ENCODE measurements around the gene RASA3. TPM values are rescaled to one million over a fixed set of nuclear protein-coding genes. Genes with fewer than 3 reads are reported as not detected.
"Not testable (repeated sequence)": the region's sequence is repeated elsewhere in the genome, so short reads cannot be mapped to it uniquely, and the experiment has no call there.

RASA3 gene
- polyA plus RNA-seq, 12 donors: 8.9 to 23.0 (median 20.0) TPM; not detected in 1

DNA sequence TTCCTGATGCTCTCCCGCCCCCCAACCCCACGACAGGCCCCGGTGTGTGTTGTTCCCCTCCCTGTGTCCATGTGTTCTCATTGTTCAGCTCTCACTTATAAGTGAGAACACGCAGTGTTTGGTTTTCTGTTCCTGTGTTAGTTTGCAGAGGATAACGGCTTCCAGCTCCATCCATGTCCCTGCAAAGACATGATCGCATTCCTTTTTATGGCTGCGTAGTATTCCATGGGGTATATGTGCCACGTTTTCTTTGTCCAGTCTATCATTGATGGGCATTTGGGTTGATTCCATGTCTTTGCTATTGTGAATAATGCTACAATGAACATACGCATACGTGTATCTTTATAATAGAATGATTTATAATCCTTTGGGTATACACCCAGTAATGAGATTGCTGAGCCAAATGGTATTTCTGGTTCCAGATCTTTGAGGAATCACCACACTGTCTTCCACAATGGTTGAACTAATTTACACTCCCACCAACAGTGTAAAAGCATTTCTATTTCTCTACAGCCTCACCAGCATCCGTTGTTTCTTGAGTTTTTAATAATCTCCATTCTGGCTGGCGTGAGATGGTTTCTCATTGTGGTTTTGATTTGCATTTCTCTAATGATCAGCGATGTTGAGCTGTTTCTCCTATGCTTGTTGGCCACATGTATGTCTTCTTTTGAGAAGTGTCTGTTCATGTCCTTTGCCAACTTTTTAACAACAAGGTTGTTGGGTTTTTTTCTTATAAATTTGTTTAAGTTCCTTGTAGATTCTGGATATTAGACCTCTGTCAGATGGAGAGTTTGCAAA lies 26.6 kb upstream of the RASA3 start:
- DNase-seq: not testable (repeated sequence)

DNA sequence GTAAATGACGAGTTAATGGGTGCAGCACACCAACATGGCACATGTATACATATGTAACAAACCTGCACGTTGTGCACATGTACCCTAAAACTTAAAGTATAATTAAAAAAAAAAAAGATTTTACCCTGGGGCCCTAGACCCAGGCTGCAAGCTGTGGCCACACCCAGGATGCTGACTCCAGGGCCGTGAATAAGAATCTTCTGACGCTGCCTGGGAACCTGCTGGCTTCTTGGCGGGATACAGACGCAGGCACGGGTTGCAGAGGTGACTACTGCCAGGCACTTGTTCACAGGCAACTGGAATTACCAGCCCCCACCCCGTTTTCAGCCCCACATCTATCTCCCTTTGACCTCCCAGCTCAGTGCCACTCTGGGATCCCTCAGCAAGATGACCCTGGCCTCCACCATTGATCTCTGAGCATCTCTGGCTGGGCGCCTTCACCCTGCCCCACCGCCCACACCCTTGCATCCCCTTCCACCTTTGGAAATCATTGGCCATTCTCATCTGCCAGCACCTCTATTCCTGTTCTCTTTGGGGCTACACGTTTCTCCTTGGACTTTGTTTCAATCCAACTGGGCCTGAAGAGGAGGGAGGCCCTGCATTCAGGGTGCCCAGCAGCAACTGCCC lies 25.6 kb upstream of the RASA3 start:
- no peak for DNase-seq

DNA sequence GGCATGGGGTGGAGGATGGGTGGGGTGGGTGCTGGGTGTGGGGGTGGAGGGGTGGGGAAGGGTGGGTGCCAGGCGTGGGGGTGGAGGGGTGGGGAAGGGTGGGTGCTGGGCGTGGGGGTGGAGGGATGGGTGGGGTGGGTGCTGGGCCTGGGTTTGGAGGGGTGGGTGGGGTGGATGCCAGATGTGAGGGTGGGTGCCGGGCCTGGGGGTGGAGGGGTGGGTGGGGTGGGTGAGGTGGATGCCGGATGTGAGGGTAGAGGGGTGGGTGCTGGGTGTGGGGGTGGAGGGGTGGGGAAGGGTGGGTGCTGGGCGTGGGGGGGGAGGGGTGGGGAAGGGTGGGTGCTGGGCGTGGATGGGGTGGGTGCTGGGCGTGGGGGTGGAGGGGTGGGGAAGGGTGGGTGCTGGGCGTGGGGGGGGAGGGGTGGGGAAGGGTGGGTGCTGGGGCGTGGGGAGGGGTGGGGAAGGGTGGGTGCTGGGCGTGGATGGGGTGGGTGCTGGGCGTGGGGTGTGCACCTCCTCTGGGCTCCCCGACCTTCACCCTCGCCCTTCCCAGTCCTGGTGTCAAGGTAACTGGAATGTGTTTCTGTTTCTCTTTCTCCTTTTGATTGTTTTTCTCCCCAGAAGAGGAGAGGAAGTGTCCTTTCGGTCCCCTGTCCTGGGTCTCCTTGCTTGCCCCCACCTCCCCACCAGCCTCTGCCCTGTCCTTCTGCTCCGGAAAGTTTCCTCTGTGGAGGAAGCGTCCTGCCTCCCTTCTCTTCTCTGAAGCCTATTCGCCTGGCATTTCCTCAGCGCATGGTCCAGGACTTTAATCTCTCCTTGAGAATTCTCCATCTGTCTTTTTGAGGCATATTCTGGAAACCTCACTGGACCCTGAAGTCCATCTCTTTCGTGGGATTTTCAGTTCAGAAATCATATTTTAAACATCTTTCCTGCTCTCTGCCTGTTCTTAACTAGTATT lies 23.8 kb upstream of the RASA3 start:
- no peak for DNase-seq

DNA sequence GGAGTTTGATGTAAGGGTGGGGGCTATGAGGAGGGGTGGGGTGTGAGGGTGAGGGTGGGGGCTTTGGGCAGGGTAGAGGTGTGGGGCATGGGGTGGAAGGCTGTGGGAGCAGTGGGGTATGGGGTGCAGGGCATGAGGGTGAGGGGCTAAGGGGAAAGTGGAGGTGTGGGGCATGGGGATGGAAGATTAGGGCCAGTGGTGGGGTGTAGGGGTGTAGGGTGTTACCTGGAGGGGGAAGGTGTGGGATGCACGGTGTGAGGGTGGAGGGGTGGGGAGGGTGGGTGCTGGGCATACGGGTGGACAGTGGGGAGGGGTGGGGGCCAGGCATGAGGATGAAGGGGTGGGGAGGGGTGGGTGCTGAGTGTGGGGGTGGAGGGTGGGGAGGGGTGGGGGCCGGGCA lies 22.9 kb upstream of the RASA3 start:
- no peak for DNase-seq

DNA sequence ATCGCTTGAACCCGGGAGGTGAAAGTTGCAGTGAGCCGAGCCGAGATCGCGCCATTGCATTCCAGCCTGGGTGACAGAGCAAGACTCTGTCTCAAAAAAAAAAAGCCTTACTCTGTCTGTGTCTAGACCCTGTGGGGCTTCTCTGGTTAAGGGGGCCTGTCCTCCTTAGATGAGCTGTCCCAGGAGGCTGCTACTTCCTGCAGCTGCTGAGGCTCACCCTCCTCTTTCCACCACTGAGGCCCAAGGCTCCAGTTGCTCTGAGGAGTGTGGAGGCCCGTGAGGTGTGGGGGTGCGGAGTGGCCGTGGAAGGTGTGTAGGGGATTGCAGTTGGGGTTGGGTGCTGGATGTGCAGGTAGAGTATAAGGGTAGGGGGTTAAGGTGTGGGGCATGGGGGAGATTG lies 22.1 kb upstream of the RASA3 start:
- DNase-seq: no peak

DNA sequence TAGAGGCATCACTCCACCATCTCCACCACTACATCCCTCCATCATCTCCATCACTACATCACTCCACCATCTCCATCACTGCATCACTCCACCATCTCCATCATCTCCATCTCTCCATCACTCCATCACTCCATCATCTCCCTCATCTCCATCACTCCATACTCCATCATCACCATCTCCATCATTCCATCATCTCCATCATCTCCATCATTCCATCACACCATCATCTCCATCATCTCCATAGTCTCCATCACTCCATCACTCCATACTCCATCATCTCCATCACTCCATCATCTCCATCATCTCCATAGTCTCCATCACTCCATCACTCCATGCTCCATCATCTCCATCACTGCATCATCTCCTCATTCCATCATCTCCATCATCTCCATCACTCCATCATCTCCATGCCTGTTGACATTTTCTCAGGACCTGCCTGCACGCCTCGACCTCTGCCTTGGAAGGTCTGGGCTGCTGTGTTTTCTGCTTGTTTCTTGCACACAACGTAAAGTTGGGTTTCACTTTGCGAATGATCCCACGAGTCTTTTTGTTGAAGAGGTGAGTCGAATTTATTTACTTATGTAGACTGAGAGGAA lies 21.2 kb upstream of the RASA3 start:
- DNase-seq: no peak

DNA sequence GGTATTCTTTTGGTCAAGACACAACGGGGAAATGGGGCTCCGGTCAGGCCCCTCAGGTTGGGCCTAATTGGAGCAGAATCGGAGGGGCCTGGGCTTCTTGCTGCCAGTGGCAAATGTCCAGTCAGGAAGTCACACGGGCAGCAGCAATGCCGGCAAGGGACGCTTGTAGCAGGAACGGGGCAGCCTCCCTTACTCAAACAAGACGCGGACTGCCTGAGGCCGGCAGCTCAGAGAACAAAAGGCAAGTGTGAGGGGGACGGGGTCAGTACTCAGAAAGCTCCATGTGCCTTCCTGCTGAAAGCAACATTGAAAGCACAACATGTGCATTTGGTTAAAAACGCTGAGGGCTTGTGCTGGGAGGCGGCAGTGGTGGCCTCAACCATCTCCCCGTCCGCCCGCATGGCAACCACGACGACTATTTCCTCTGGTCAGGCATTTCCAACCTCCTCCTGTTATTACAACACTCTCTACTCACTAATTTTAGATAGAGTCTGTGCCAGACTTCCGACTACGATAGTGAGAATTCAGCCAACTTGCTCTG lies 20.5 kb upstream of the RASA3 start:
- no peak for DNase-seq

DNA sequence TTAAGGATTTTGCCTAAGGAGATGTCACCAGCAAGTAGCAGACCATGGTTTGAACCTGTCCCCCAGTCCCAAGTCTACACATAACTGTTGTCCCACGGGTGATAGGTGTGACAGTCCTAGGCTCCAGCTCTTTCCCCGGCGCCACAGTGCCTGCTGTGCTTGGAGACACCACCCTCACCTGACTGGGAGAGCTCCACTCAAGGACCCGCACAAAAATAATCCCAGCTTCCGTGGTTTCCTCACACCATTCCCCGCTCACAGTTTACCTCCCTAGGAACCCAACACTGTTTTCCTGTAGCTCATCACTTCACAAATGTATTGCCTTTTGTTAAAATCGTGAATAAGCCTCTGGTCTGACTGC lies 19.8 kb upstream of the RASA3 start:
- DNase-seq: no peak

DNA sequence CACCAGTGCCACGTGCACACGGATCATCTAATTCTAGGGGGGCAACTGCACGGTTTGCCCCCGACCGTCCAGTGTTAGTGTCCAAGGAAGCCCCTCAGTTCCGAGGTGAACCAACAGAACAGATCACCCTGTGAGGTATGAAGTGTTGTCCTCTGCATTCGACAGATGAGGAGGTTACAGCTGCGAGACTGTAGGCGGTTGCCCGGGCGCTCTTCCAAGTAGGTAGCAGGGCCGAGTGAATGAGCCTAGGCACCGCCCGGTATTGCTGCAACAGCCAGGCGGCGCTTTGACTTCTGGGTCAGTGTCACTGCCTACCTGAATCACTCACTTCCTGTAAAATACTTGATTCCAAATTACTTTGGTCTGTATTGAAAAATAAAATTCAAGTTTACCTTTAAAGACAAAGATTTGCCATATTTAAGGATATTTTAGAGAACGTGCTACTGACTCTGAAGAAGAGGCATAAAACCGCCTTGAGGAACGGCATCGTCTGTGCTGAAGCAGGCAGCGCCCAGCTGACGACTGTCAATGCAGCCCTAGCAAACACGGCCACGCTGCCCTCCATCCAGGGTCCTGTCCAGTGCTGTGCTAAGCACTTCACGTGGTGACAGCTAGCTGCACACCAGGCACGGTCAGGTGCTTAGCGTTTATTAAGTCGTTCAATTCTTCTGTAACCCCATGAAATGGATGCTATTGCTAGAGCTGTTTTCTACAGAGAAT lies 19.3 kb upstream of the RASA3 start:
- DNase-seq: no peak

DNA sequence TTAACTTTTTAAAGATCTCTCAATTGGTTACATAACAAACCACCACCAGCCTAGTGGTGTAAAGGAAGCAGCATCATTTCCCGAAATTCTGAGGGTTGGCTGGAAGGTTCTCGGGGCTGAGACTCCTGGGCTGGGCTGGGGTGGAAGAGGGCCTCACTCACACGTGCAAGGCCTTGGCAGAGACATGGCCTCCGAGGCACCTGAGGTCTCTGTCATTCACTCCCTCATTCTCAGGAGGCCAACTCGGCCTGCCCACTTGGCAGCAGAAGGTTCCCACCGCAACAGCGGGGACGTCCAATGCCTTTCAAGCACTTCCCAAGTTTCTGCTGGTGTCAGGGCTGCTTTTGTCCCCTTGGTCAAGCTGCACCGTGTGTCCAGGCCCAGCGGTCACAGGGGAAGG lies 18.6 kb upstream of the RASA3 start:
- DNase-seq: no peak

DNA sequence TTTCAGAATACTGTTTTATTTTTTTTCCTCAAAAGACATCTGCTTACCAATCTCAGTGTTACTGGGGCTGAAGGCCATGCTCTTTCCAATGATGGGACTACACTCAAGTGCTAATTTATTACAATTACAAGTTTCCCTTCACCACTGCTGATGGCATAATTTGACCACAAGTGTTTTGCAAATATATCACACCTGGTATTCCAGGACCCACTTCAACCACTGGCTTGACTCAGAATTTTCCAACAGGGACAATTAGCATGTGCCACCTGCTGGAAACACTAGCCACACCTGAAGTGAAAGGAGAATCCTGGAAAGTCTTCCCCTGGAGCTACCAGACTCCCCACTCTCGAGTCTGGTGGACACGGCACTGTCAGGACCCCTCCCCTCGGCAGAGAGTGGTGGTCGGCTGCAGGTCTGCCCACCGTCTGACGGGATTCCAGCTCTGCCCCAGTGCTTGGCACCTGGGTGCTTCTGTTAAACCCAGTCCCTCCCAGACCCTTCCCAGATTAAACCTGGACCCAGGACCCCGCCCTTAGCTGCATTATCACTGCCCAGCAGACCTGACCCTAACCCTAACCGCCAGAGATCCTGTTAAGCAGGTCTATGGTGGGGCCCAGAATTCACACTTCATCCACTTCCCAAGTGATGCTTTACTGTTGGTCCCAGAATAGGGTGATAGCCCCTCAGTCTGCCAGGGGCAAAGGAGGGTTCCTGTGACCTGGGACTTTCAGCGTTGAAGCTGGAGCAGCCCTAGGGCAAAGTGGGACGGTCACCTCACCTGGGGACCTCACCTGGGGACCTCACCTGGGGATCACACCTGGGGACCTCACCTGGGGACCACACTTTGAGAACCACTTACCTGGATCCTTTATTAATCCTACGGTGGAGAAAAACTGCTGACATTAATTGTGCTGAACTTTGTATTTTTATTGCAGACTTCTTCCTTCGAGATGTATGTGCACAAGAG lies 17.6 kb upstream of the RASA3 start:
- no peak for DNase-seq

DNA sequence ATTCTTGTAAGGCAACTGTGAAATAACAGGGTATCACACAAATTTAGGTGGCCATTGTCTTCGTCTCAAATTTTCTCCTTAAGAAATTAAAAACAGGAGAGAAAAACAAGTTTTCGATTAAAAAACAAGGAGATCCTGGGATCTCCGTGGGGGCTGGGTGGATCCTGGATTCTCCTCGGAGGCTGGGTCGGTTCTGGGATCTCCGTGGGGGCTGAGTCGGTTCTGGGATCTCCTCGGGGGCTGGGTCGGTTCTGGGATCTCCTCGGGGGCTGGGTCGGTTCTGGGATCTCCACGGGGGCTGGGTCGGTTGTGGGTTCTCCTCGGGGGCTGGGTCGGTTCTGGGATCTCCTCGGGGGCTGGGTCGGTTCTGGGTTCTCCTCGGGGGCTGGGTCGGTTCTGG lies 16.5 kb upstream of the RASA3 start:
- DNase-seq: not testable (repeated sequence)

DNA sequence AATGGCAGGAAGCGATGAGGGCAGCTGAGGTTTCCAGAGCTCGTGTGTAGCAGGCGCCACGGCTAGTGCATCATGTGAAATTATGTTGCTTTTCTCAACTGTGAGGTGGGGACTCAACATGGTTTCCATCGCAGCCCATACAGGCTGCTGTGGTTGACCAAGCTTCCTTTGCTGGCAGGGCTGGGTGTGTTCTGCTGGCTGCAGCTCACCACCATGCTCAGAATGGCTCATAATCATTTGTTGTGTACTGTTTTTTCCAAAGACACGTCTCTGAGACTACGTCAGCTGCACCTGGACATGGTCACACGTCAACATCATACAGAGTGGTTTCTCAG lies 16.1 kb upstream of the RASA3 start:
- DNase-seq: no peak

DNA sequence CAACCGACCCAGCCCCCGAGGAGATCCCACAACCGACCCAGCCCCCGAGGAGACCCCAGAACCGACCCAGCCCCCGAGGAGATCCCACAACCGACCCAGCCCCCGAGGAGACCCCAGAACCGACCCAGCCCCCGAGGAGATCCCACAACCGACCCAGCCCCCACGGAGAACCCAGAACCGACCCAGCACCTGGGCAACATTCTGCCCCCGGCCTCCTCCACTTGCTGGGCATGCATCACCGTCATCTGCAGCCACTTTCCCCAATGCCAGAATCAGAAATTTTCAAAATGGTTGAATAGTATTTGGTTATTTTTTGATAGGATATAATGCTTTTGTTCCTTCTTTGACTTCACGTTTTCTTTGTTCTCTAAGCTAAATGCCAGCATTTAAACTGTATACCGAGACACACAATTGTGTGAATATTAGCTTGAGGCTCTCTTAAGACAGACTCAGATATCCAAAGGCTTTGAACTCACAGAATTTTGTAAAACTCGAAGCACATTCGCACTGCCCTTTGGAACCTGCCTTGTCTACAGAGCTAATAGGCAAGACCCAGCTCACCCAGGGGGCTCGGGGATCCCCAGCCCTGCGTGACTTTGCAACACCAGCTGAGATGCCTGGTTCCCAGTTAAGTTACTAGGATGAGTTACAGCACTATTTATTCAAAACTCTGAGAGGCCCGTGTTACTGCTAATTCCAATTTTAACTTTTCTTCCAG lies 15.5 kb upstream of the RASA3 start:
- no peak for DNase-seq

DNA sequence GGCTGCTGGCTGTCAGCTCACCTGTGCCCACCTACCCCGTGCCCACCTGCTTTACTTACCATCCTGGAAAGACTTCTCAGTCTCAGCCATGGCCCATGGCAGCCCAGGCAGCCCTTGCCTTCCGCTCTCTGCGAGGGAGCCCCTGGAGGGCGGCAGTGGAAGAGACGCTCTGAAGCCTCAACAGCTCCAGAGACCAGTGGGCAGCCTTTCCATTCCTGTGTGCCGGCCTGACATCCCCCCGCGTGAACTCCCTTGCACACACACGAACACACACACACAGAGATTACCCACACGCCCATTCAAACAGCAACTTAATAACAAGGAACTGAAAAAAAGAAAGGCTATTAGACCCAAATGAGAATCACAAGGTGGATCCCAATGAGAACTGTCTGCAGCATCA lies 14.2 kb upstream of the RASA3 start:
- DNase-seq: no peak

DNA sequence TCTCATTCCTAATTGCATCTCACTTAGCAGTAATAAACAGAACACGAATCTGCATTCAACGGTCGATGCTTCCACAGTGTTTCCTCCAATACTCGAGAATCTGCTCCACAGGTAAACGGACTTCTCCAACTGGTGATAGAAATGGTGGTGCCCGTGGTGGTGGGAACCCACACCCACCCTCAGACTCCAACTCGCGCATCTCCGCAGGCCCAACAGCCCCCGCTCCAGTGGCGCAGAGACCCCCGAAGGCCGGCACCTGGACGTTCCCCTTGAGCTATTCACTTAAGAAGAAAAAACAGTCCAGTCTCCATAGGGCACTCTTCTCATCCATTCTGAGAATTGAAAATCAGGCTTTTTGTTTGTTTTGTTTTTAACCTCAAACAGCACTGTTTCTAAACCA lies 13.8 kb upstream of the RASA3 start:
- no peak for DNase-seq

DNA sequence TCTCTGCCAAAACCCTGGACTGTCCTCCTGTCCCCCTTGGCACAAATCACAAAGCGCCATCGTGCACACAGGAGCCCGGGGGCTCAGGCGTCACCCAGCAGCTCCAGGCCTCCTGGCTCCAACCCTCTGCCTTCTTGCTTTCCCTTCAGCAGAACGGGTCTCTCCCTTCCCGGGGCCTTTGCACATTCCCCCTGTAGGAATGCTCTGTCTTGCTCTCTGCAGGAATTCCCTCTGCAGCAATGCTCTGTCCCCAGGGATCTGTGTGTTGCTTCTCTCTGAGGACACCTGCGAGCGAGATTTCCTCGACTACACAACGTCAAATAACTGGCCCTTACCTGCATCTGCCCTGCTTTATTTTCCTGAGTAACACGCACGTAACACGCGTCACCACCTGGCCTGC lies 13.3 kb upstream of the RASA3 start:
- no peak for DNase-seq

DNA sequence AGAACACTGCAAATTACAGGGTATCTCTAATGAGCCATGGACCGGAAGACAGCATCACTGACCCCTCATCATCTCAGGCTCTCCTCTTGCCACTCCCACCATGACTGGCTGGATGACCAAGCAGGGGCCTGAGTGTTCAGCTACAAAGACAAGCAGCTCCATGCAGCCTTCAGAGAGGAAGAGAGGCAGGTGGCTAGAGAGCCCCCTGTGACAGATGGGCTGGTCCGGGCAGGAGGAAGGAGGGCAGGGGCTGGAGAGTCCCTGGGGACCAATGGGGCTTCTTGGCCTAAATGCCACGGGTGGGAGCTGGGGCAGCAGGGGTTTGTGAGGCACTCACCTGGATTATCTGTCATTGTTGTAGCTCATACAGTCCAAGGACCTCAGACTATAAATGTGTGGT lies 12.8 kb upstream of the RASA3 start:
- no peak for DNase-seq

DNA sequence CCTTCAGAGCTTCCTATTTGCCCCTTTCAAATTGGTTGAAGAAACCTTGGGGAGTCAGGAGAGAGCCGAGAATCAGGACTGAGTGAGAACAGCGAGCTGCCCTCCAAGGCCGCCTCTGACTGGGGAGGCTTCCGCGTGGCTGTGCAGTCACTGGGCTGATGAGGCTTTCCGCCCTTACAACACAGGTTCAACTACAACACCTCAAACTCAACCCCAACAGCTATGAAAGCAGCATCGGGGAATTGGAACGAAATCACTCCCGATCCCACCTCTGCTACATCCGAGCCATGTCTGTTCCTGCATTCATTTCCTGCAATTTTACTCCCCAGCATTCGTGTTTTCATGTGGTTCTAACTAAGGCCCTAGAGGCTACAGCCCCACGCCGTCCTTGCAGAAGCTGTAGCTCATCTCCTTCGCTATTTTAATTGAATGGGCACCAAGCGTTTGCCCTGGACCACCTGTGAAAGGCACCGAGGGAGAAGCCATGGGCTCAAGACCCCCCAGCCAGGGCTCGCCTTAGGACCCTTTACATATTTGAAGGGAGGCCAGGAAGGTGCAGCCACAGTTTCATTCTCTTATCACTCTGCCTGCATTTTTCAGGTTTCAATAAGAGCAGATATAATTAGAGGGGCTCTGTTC lies 12.3 kb upstream of the RASA3 start:
- no peak for DNase-seq
